ENCODE measurements around the gene CYB561.

DNA sequence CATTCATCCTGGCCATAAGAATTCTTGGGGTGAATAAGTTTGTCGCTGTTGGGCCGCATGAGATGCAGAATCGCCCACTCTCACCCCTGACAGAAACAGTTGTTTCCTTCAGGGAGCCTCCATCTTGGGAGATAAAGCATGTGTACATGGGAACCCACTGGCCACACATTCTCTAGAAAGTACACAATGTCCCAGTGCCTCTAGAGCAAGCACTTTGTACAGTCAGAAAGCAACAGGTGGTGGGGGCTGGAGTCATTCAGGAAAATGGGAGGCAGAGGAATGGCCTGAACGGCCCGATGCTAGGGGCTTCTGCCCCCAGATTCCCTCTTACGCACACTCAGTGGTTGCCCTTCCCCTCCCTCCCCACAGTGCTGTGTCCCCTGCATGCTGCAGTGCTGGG, 46.8 kb upstream of the CYB561 start:
- TF ChIP-seq, protein P1, sequence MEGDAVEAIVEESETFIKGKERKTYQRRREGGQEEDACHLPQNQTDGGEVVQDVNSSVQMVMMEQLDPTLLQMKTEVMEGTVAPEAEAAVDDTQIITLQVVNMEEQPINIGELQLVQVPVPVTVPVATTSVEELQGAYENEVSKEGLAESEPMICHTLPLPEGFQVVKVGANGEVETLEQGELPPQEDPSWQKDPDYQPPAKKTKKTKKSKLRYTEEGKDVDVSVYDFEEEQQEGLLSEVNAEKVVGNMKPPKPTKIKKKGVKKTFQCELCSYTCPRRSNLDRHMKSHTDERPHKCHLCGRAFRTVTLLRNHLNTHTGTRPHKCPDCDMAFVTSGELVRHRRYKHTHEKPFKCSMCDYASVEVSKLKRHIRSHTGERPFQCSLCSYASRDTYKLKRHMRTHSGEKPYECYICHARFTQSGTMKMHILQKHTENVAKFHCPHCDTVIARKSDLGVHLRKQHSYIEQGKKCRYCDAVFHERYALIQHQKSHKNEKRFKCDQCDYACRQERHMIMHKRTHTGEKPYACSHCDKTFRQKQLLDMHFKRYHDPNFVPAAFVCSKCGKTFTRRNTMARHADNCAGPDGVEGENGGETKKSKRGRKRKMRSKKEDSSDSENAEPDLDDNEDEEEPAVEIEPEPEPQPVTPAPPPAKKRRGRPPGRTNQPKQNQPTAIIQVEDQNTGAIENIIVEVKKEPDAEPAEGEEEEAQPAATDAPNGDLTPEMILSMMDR (IDR thresholded peaks at IDR 0.05; ENCODE audit: low read length), result no peak
- TF ChIP-seq EZH2 (optimal IDR thresholded peaks at IDR 0.05; ENCODE audit: low read depth, low read length), result no peak

Measured in MM.1S (cell line).